Endothelial cell of umbilical vein (primary cell): ENCODE measurements around the gene SMARCC2. TPM values are rescaled to one million over a fixed set of nuclear protein-coding genes. Genes with fewer than 3 reads are reported as not detected.

ENCODE experiments used
- BruUV-seq: library from RNA; stranded (reverse); fragments of 400-500 nt; replicated peaks from 2 replicates; lab custom pipeline; 2021; lab: Mats Ljungman, UMichigan
- CTCF ChIA-PET: fragments of 300-600, 350-600 bp; sonication (Branson Sonifier 250); formaldehyde crosslinking; loops from one replicate; lab custom pipeline; 2021; ENCODE audit warnings: antibody characterized with exemption, inconsistent platforms; lab: Charles Lee
- POLR2A ChIA-PET: fragments of 300-600, 350-600 bp; sonication (Branson Sonifier 250); formaldehyde crosslinking; loops from one replicate; lab custom pipeline; 2021; ENCODE audit warnings: antibody characterized with exemption, inconsistent platforms; lab: Charles Lee
- DNase-seq: peaks from one replicate; pipeline ENCODE4 v3.0.0-alpha.2; 2011; ENCODE audit warnings: low read depth, low spot score
- FAIRE-seq: peaks from 2 replicates; lab custom pipeline; 2011; peaks lifted over from hg19 to GRCh38; lab: Jason Lieb, UNC
- H2AFZ ChIP-seq: 2 replicates; pipeline ENCODE4 v1.6.0; 2012; ENCODE audit warnings: low read depth, low read length, control low read depth, inconsistent platforms
- H3K27ac ChIP-seq: 2 replicates; pipeline ENCODE4 v1.5.1; 2011; ENCODE audit warnings: low read depth, mild to moderate bottlenecking, control low read depth, low read length, moderate library complexity; ENCODE audit not compliant: insufficient read depth
- H3K27me3 ChIP-seq, 2 experiments: 2 replicates each; pipeline versions ENCODE4 v1.6.0 to v1.6.1; 2011; ENCODE audit warnings: low read length in 2 of 2, mixed read lengths in 1 of 2; ENCODE audit not compliant: control insufficient read depth in 2 of 2, insufficient read depth in 2 of 2
- H3K36me3 ChIP-seq, 2 experiments: 2 replicates in 1 of 2; 3 replicates in 1 of 2; pipeline ENCODE4 v1.5.1; 2011; ENCODE audit warnings: low read length in 2 of 2, mild to moderate bottlenecking in 1 of 2, moderate library complexity in 1 of 2; ENCODE audit not compliant: control insufficient read depth in 2 of 2, insufficient read depth in 2 of 2; ENCODE audit errors: extremely low read depth in 1 of 2
- H3K4me1 ChIP-seq: 3 replicates; pipeline ENCODE4 v1.5.1; 2011; ENCODE audit warnings: mild to moderate bottlenecking, low read length; ENCODE audit not compliant: control insufficient read depth, insufficient read depth; ENCODE audit errors: extremely low read depth
- H3K4me2 ChIP-seq: 2 replicates; pipeline ENCODE4 v1.6.1; 2011; ENCODE audit warnings: low read length, control low read depth, mixed read lengths; ENCODE audit not compliant: insufficient read depth
- H3K4me3 ChIP-seq, 3 experiments: fragments of 200-600 bp in 1 of 3; sonication (generic), shearing (Covaris generic) in 1 of 3; replicated peaks in 1 of 3; 2 replicates each; pipeline ENCODE4 v1.5.1; 2011 to 2016; ENCODE audit warnings: control low read depth in 3 of 3, low read length in 3 of 3, mild to moderate bottlenecking in 2 of 3, inconsistent platforms in 1 of 3, low read depth in 1 of 3, moderate library complexity in 1 of 3; ENCODE audit not compliant: insufficient read depth in 1 of 3
- H3K79me2 ChIP-seq: 2 replicates; pipeline ENCODE4 v1.6.0; 2012; ENCODE audit warnings: low read length, inconsistent platforms; ENCODE audit not compliant: control insufficient read depth, insufficient read depth
- H3K9ac ChIP-seq: replicated peaks from 2 replicates; pipeline ENCODE3; 2011; ENCODE audit warnings: low read length, control low read depth; ENCODE audit not compliant: insufficient read depth; ENCODE audit errors: extremely low read depth
- H3K9me1 ChIP-seq: replicated peaks from 3 replicates; pipeline ENCODE4 v1.6.0; 2011; ENCODE audit warnings: mild to moderate bottlenecking, low read length; ENCODE audit not compliant: control insufficient read depth, insufficient read depth; ENCODE audit errors: extremely low read depth
- H3K9me3 ChIP-seq: replicated peaks from 2 replicates; pipeline ENCODE4 v1.5.1; 2012; ENCODE audit warnings: low read length, inconsistent platforms; ENCODE audit not compliant: control insufficient read depth, insufficient read depth
- H4K20me1 ChIP-seq: replicated peaks from 2 replicates; pipeline ENCODE3; 2011; ENCODE audit warnings: mild to moderate bottlenecking, low read length; ENCODE audit not compliant: control insufficient read depth, insufficient read depth; ENCODE audit errors: extremely low read depth
- CTCF ChIP-seq, 2 donors: IDR thresholded peaks; 1 replicate in 1 of 2; 2 replicates in 1 of 2; pipeline ENCODE4 v1.5.1; 2011; ENCODE audit warnings: low read length in 2 of 2, mild to moderate bottlenecking in 2 of 2, moderate library complexity in 2 of 2, control low read depth in 1 of 2, inconsistent platforms in 1 of 2, low read depth in 1 of 2; ENCODE audit not compliant: insufficient read depth in 1 of 2; ENCODE audit errors: extremely low read depth in 1 of 2
- EZH2 ChIP-seq: IDR thresholded peaks from 2 replicates; pipeline ENCODE4 v1.6.1; 2012; ENCODE audit warnings: borderline replicate concordance, low read depth, mild to moderate bottlenecking, moderate library complexity, low read length, inconsistent platforms; ENCODE audit not compliant: severe bottlenecking
- FOS ChIP-seq: IDR thresholded peaks from 2 replicates; pipeline ENCODE4 v1.6.1; 2011; ENCODE audit warnings: mild to moderate bottlenecking, low read length, moderate library complexity, borderline replicate concordance; ENCODE audit not compliant: insufficient read depth
- GATA2 ChIP-seq: IDR thresholded peaks from 2 replicates; pipeline ENCODE4 v1.7.0; 2011; ENCODE audit warnings: low read depth, mild to moderate bottlenecking, moderate library complexity, mixed read lengths, low read length; ENCODE audit not compliant: insufficient read length, insufficient read depth
- JUN ChIP-seq: IDR thresholded peaks from 2 replicates; pipeline ENCODE4 v1.6.1; 2011; ENCODE audit warnings: borderline replicate concordance, low read depth; ENCODE audit not compliant: insufficient read length, insufficient read depth
- MAX ChIP-seq: IDR thresholded peaks from 2 replicates; pipeline ENCODE4 v1.6.1; 2011; ENCODE audit not compliant: insufficient read depth, insufficient read length
- MYC ChIP-seq: IDR thresholded peaks from one replicate; pipeline ENCODE4 v1.6.1; 2011; ENCODE audit warnings: mild to moderate bottlenecking, low read depth, low read length
- POLR2A ChIP-seq: IDR thresholded peaks from 2 replicates; pipeline ENCODE4 v1.6.1; 2012; ENCODE audit warnings: low read depth, mild to moderate bottlenecking, control low read depth, low read length
- POLR2AphosphoS5 ChIP-seq: IDR thresholded peaks from 2 replicates; pipeline ENCODE4 v1.6.1; 2012; ENCODE audit warnings: low read depth, mild to moderate bottlenecking, control low read depth, low read length, moderate library complexity; ENCODE audit not compliant: insufficient read depth
- dilution Hi-C: fragments of 300-500 bp; cut with MboI; formaldehyde crosslinking; loops from one replicate; pipeline ENCODE4 v1.15.0; 2019; ENCODE audit warnings: low sequenced_read_pairs; ENCODE audit not compliant: extremely low pct_ligation_motif_present
- intact Hi-C: fragments of 100-400 bp; cut with micrococcal nuclease; formaldehyde crosslinking; loops from one replicate; pipeline ENCODE4 v1.10.0; 2022
- polyA plus RNA-seq, 4 experiments: library from polyadenylated mRNA; depleted of rRNA in 3 of 4; stranded (reverse) in 3 of 4; unstranded in 1 of 4; fragments of >200 nt; gene quantifications; 2 replicates each; pipeline versions ENCODE4 v1.2.1 to v1.2.3, GENCODE V29; 2011 to 2012; ENCODE audit warnings: missing spikeins in 1 of 4
- total RNA-seq: library from RNA; stranded (reverse); gene quantifications from 2 replicates; pipeline ENCODE4 v1.2.3, GENCODE V29; 2021

Gene SMARCC2
- total and polyA plus RNA-seq, 2 donors (not counting 3 experiments of a cell fraction or from before 2014, with no cell fraction given), result 51.9 to 121 TPM

GRCh38 chr12:56127485-56127887 is 61.8 kb downstream of the SMARCC2 start:
- H3K4me3 ChIP-seq, result peak overlapping the region in 2 of 3 experiments; percentile 20 to 48
- H3K9me1 ChIP-seq, result no peaks in the 10 kb centered on the region
- CTCF ChIA-PET, result interaction anchor here (0.6 to 3.1 kb wide), 17 partner anchors 9 to 389 kb away, joined by 3 to 40 read pairs (median 5); partner anchors contain the start of genes MYL6, MYL6B, RNF41 and SMARCC2
- TF ChIP-seq FOS, result no peak
- no peak for TF ChIP-seq POLR2A
- no peak for TF ChIP-seq POLR2AphosphoS5
- no peak for TF ChIP-seq EZH2
- no peak for TF ChIP-seq MYC
- TF ChIP-seq CTCF (IDR thresholded peaks at IDR 0.05; ENCODE audit: extremely low read depth in 1 of 2, insufficient read depth in 1 of 2, low read depth in 1 of 2, low read length in 2 of 2), result no peak
- TF ChIP-seq JUN, result no peak
- TF ChIP-seq MAX, result no peak
- no peak for TF ChIP-seq GATA2
- H3K4me1 ChIP-seq, result peaks cover 28% of the 10 kb centered on the region
- intact Hi-C loops, result no loop called here
- dilution Hi-C loops, result no loop called here
- H3K36me3 ChIP-seq, result peaks cover 4 to 20% of the 10 kb centered on the region in 2 experiments
- peak overlapping the region; percentile 82 for H3K4me2 ChIP-seq
- peak overlapping the region; percentile 37 for H3K9ac ChIP-seq
- H3K27me3 ChIP-seq, result no peaks in the 10 kb centered on the region
- peaks cover 19% of the 10 kb centered on the region for H3K79me2 ChIP-seq
- FAIRE-seq (no peak), DNase-seq (no peak)
- H3K9me3 ChIP-seq, result no peaks in the 10 kb centered on the region
- TSS peak; percentile 92 for BruUV-seq
- no peak overlapping the region for H2AFZ ChIP-seq
- H4K20me1 ChIP-seq, result no peaks in the 10 kb centered on the region
- H3K27ac ChIP-seq, result peak overlapping the region; percentile 46
- POLR2A ChIA-PET, result interaction anchor here (0.5 to 2.6 kb wide), 11 partner anchors 9 to 94 kb away, joined by 3 to 38 read pairs (median 5); partner anchors contain the start of genes MYL6, PA2G4, RNF41 and SMARCC2
